ENCODE data around the gene MYH15.

- no peak for TF ChIP-seq GATA3 (IDR thresholded peaks at IDR 0.05; ENCODE audit: low read depth, low read length)
- no peak for TF ChIP-seq GATA2 (IDR thresholded peaks at IDR 0.05; ENCODE audit: low read depth, low read length)
These were observed 39.0 kb downstream of the MYH15 start for GRCh38 chr3:108471426-108471825.
